NCI-H2196 treated with DMSO at 0.1 percent for 48 hours (cell line): ENCODE measurements around the gene DNAH12.

ENCODE experiments used
- DNase-seq: peaks from one replicate; lab custom pipeline; 2025; ENCODE audit not compliant: unreplicated experiment; lab: John Stamatoyannopoulos, UW

DNAH12 gene

GRCh38 chr3:57256844-57257243 lies 287.3 kb downstream of the DNAH12 start:
- no peak for DNase-seq

GRCh38 chr3:57252404-57252803 lies 291.7 kb downstream of the DNAH12 start:
- no peak for DNase-seq

- DNase-seq: no peak
Measured at GRCh38 chr3:57244946-57245345, 299.2 kb downstream of the DNAH12 start.
